HG02884 (cell line): ENCODE results near the gene HIRA.
"Not testable (repeated sequence)": the region's sequence is repeated elsewhere in the genome, so short reads cannot be mapped to it uniquely, and the experiment has no call there.

Experiments
- ATAC-seq: cut with Tn5 transposase; IDR thresholded peaks from one replicate; pipeline ENCODE4 v1.9.1; 2021; ENCODE audit warnings: mild to moderate bottlenecking, moderate library complexity; ENCODE audit not compliant: unreplicated experiment

The HIRA gene

DNA sequence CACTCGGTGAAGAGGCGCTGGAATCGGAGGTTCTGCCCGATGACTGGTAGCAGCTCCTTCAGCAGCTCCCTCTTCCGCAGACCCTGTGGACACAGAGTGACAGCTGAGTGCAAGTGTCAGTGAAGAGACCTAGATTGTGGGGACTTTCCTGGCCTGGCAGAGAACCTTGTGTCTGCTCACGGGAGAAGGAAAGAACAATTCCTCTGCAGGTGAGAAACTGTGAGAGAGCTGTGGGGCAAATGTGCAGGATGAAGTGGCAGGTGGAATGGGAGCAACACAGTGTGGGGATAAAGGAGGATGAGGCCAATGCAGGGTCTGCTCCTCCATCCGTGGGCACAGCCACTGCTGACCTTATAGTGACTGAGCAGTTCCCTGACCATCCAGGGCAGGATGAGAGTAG lies 100.1 kb downstream of the HIRA start:
- no peak for ATAC-seq

DNA sequence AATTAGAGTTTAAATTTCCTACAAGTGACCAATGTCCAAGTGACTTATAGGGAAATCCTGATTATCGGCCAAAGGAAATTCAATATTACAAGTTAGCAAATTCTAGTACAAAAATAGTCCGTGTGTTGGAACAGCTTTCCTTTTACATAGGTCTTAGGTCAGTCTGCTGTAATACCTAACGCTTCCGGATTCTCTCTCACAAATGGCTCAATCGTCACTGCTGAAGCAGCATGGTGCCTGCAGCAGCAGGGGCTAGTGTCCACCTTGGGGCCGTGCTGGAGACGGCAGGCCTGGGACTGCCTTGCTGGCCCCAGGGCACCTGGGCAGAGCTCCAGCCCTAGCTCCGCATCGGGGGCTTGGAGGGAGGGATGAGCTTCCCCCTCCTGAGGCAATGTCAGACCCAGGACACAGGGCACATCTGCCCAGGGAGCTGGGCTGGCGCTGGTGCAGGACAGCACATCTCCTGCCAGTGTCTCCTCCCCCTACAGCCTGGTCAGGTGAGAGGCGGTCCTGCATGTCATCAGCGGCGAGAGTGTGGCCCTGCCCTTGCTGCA lies 100.6 kb downstream of the HIRA start:
- ATAC-seq, result no peak

GRCh38 chr22:19330205-19330604 lies 101.3 kb downstream of the HIRA start:
- ATAC-seq, result not testable (repeated sequence)

GRCh38 chr22:19329454-19329853 lies 102.1 kb downstream of the HIRA start:
- no peak for ATAC-seq

DNA sequence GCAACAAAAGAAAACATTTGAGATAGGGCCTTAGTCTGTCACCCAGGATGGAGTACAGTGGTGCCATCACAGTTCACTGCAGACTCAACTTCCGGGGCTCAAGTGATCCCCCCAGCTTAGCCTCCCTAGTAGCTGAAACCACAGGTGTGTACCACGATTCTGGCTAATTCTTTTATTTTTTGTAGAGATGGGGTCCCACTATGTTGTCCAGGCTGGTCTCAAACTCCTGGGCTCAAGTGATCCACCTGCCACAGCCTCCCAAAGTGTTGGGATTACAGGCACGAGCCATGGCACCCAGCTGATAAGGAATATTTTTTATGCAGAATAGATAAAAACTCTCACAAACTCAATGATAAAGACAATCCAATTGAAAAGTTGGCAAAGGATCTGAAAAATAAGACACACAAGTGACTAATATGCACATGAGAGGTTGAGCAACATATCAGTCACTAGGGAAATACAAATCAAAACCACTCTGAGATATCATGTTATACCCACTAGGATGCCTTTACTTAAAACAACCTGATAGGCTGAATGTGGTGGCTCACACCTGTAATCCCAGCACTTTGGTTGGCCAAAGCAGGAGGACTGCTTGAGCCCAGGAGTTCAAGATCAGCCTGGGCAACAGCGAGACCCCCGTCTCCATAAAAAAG lies 106.1 kb downstream of the HIRA start:
- ATAC-seq, result no peak

- ATAC-seq, result not testable (repeated sequence)
Measured at GRCh38 chr22:19323420-19323819, 108.1 kb downstream of the HIRA start.

- no peak for ATAC-seq
Measured at GRCh38 chr22:19321757-19322156, 109.8 kb downstream of the HIRA start.

DNA sequence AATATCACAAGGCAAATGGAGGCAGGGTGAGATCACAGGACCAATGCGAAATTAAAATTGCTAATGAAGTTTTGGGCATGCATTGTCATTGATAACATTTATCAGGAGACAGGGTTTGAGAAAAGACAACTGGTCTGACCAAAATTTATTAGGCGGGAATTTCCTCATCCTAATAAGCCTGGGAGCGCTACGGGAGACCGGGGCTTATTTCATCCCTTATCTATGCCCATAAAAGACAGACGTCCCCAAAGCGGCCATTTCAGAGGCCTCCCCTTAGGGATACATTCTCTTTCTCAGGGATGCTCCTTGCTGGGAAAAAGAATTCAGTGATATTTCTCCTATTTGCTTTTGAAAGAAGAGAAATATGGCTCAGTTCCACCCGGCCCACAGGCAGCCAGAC lies 111.4 kb downstream of the HIRA start:
- ATAC-seq, result not testable (repeated sequence)

DNA sequence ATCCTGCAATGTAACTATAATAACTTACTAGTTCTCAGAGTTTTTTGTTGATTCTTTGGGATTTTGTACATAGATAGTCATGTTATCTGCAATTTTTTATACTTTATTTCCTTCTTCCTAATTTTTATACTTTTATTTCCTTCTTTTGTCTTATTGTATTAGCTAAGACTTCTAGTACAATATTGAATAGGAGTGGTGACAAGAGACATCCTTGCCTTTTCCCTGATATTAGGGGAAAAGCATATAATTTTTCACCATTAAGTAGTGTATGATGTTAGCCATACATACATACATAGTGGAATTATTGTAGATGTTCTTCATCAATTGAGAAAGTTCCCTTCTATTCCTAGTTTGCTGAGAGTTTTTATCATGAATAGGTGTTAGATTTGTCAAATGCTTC lies 112.3 kb downstream of the HIRA start:
- no peak for ATAC-seq

GRCh38 chr22:19317865-19318264 lies 113.7 kb downstream of the HIRA start:
- ATAC-seq, result no peak

GRCh38 chr22:19307872-19308271 lies 123.7 kb downstream of the HIRA start:
- no peak for ATAC-seq

DNA sequence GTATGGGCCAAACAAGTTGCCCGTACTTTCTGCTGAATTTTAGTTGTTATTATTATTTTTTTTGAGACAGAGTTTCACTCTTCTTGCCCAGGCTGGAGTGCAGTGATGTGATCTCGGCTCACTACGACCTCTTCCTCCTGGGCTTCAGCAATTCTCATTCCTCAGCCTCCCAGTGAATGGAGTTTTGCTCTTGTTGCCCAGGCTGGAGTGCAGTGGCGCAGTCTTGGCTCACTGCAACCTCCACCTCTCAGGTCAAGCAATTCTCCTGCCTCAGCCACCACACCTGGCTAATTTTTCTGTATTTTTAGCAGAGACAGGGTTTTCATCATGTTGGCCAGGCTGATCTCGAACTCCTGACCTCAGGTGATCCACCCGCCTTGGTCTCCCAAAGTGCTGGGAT lies 125.0 kb downstream of the HIRA start:
- ATAC-seq, result not testable (repeated sequence)

DNA sequence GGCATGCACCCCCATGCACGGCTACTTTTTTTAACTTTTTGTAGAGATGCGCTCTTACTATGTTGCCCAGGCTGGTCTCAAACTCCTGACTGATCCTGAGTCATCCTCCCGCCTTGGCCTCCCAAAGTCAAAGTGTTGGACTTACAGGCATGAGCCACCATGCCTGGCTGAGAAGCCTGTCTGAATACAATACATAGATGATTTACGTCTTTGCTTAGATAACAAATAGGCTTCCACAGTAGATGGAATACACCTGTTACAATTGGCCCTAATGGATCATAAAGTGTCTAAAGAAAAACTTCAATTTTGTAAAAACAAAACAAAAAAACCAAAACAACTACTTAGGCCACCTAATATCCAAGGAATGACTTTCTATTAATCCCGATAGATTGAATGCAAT lies 127.0 kb downstream of the HIRA start:
- no peak for ATAC-seq

DNA sequence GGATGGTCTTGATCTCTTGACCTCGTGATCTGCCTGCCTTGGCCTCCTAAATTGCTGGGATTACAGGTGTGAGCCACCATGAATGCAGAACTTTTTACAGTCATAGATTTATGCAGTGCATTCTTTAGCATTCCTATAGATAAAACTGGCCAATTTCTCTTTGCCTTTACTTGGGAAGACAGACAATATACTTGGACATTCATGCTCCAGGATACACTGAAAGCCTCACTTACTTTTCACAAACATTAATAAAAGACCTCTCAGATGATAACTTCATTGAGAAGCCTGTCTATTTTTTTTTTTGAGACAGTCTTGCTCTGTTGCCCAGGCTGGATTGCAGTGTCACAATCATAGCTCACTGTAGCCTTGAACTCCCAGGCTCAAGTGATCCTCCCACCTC lies 127.7 kb downstream of the HIRA start:
- no peak for ATAC-seq

- ATAC-seq, result no peak
Measured at GRCh38 chr22:19295733-19296132, 135.8 kb downstream of the HIRA start.

DNA sequence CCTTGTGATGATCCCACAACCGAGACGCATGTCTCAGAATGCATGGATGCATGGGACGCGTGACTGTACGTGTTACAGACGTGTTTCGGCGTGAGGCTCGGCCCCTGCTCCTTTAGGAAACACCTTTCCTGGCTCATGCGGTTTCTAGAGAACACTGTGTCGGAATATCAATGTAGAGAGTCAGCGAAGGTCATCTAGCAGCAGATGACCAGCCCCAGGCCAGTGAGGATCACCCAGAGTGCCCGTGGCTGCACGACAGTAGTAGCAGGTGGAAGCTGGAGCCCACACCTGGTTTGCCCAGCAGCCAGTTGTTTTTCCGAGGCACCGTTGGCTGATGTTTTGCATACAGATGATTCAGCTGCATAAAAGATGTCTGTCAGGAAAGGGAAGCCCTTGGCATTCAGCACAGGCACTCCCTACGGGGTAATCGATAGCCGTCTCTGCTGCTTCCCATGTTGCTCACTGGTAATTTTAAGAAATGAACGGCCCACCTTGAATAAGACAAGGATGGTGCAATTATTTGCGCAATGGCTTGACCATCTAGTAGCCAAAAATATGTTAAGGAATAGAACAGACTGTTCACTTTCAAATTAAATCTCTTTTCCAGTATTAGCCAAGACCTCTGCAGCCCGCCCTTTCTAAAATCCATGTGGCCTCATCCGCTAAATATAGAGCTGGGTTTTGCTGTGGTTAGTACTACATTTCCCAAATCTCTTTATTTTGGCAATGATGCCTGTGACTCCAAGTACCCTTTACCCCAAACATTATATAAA lies 138.9 kb downstream of the HIRA start:
- ATAC-seq, result no peak

- no peak for ATAC-seq
Measured at GRCh38 chr22:19291580-19292457, 139.7 kb downstream of the HIRA start, which contains the start of gene CLTCL1. TSS of gene CLTCL1 (minus strand) at chr22:19291719. CDS start at chr22:19291641, 78 bp downstream.

GRCh38 chr22:19291218-19291579 lies 140.3 kb downstream of the HIRA start:
- ATAC-seq, result no peak

DNA sequence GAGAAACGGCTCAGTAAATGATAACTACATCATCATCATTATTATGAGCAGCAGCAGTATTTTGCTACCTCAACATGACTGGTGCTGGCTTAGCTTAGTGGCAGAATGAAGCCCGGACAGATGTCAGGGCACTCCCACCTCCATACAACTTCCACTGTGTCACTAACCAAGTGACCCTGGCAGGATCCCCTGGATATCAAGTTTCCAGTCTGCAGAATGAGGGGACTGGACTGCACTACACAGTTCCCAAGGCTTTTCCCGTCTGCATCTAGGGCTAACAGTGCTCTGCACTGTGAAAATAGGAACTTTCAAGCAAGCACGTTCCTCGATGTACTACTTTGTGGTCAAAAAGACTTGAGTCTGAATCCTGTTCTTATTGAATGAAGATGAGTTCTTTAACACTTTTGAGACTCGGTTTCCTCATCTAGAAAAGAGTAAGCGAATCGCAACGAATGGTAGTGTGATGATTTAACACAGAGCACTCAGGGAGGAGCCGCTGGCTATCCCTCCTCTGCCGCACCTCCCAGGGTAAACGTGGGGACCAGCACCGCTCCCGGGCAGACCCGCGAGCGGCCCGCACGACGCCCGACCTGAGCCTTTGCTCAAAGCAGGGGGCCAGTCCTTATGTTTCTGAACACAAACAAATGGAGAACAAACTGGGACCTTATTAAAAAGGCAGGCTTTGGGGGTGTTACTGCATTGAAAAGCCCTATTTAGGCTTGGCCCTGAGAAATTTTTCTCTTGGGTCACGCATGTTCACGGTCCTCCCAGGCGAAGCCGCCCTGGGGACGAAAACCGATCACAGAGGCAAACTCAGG lies 140.9 kb downstream of the HIRA start:
- no peak for ATAC-seq

GRCh38 chr22:19289475-19290161 lies 141.9 kb downstream of the HIRA start:
- no peak for ATAC-seq
